Germinal center (tissue), 1 donor: ENCODE measurements around the gene ALOX5AP.
A peak's percentile ranks its signal among the peaks of the same experiment; 100 is the strongest.

ENCODE experiments used
- DNase-seq: peaks from one replicate; pipeline ENCODE4 v3.0.0; 2012; ENCODE audit warnings: mixed read lengths, low spot score

ALOX5AP gene

DNA sequence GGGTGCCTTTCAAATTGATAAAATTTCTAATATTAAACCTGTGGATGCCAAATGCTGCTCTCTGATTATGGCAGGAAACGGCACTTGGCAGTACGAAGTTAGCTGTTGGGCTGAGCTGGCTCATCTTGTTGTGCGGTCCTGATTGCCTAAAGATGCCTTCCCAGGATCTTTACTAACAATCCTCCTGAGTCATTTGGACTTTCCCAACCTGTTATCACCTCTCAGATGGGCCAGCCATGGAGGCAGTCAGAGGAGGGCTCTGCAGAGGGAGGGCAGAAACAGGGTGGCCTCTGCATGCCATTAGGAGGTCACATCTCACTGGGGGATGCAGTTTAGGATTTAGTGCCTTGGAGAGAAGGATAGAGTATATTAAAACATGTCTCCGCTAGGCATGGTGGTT lies 27.3 kb downstream of the ALOX5AP start:
- DNase-seq: no peak

DNA sequence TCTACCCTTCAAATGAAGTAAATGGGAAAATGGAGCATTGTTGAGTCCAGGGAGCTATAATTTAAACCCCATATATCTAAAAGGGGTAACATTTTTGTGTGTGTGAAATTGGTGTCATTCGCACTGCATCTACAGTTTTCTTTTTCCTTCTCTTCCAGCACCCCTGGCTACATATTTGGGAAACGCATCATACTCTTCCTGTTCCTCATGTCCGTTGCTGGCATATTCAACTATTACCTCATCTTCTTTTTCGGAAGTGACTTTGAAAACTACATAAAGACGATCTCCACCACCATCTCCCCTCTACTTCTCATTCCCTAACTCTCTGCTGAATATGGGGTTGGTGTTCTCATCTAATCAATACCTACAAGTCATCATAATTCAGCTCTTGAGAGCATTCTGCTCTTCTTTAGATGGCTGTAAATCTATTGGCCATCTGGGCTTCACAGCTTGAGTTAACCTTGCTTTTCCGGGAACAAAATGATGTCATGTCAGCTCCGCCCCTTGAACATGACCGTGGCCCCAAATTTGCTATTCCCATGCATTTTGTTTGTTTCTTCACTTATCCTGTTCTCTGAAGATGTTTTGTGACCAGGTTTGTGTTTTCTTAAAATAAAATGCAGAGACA lies 28.6 kb downstream of the ALOX5AP start:
- DNase-seq: no peak

DNA sequence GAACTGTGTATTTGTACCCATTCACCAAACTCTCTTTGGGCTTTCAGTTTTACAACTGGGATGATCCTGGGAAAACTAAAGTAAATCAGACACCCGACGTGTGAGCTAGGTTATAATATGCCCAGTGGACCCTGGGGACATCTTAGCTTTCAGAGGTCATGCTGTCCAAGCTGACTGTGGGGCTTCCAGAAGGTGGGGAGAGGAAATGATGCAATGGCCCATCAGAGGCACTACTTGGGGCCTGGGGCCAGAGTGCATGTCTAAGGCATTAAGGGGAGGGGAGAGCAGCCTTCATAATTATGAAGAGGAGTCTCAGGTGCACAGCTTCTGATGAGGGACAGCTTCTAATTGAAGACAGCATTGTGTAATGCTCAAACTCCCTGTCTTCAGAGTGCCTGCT lies 30.9 kb downstream of the ALOX5AP start:
- DNase-seq: no peak

DNA sequence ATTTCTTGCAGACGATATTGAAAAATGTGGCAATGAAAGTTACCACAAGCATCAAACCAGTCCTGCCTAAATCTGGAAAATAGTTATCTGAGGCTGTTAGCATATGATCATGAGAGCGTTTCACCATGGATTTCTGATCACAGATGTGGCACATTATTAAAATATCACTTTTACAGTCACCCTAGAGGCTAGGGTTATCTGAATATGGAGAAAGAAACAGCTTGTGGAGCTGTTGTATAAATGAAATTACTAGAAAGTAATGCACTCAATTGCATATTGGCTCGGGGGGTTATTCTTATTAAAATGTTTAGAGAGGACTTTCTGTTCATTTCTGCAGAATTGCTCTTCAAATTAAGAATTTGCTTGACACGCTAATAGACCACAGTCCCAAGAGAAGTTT lies 35.6 kb downstream of the ALOX5AP start:
- DNase-seq: no peak

DNA sequence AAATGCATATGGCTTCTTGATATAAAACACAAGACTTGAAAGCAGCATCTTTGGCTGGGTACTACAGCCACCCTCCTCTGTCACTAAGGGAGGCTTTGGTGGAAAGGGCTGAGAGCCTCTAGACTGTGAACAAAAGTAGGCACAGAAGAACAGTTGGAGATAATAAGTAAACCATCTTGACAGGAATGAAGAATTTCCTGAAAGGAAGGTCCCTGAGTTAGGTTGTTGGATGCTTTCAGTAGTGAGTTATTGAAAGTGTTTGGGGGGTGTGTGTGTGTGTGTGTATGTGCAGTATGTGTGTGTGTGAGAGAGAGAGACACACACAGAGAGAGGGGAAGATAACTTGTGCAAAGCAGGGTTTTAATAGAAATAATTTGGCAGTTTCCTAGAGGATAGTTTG lies 38.2 kb downstream of the ALOX5AP start:
- DNase-seq: no peak

DNA sequence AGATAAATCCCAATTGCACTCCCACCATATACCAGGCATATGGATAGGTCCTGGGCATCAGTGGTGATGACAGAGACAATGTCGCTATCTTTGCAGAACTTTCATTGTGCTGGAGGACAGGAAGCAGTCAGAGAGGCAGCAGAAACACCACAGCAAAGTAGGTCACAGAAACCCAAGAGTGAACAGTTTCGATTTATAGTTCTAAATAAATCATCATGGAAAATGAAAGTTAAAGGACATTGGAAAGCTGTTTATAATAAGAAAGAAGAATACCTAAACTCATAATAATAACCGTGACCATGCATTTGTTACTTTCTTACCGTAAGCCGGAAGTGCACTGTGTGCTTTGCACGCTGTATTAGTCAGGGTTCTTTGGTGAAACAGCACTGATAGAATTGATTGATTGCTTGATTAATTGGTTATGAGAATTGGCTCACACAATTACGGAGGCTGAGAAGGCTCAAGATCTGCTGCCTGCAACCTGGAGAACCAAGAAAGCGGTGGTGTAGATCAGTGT lies 38.9 kb downstream of the ALOX5AP start:
- no peak for DNase-seq

DNA sequence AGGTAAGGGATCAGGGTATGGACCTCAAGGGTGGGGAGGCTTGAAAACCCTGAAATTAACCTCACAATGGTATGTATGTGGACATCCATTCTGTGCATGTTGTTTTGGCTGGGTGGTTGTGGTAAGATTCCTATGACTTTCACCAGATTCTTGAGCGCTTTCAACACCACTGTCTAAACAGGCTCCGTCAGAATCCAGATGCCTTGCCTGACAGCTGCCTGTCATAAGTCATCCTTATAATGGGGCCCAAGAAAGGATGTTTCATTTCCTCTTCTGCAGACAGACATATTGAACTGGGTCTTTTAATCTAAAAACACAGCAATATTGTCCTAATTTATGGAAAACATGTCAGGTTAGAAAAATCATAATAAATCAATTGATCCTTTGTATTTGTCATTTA lies 41.3 kb downstream of the ALOX5AP start:
- DNase-seq: no peak

DNA sequence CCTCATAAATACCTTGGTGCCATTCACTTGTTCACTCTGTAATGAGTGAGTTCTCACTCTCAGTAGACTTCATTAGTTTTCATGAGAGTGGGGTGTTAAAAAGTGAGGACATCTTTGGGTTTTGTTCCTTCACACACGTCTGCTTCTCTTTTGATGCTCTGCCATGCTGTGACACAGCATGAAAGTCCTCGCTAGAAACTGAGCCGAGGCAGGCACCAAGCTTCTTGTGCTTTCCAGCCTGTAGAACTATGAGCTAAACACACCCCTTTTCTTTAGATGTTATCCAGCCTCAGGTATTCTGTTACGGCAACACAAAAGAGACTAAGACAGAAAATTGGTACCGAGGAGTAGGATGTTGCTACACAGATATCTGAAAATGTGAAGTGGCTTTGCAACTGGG lies 43.7 kb downstream of the ALOX5AP start:
- no peak for DNase-seq

DNA sequence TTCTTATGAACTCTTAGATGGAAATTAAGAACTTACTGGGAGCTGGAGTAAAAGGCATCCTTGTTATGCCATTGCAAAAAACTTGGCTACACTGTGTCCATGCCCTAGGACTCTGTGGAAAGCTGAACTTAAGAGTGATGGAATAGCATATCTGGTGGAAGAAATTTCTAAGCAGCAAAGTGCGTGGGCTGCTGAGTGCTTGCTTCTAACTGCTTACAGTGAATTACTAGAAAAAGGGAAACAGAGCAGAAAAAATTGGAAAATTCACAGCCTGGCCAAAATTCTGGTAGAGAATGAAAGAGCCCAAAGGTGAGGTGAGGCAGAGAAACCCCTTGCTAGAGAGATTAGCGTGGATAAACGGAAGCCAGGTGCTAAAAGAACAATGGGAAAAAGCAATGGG lies 44.3 kb downstream of the ALOX5AP start:
- DNase-seq: no peak

DNA sequence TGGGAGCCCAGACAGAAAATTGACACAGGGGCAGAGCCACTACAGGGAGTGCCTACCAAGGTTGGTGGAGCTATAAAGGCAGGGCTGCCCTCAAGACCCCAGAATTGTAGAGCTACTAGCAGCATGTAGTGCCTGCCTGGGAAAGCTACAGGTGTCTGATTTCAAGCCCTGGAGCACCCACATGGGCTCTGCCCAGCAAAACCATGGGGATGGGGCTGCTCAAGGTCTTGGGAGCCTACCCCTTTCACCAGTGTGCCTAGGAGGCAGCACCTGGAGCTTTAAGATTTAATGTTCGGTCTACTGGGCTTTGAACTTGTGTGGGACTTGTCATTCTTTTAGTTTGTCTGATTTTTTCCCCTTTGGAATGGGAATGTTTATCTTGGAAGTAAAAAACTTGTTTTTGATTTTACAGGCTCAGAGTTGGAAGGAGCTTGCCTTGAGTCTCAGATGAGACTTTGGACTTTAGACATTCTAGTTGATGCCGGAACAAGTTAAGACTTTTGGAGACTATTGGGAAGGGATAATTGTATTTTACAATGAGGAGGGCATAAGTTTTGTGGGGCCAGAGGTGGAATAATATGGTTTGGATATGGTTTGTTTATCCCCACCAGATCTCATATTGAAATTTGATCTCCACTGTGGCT lies 45.1 kb downstream of the ALOX5AP start:
- DNase-seq: no peak

DNA sequence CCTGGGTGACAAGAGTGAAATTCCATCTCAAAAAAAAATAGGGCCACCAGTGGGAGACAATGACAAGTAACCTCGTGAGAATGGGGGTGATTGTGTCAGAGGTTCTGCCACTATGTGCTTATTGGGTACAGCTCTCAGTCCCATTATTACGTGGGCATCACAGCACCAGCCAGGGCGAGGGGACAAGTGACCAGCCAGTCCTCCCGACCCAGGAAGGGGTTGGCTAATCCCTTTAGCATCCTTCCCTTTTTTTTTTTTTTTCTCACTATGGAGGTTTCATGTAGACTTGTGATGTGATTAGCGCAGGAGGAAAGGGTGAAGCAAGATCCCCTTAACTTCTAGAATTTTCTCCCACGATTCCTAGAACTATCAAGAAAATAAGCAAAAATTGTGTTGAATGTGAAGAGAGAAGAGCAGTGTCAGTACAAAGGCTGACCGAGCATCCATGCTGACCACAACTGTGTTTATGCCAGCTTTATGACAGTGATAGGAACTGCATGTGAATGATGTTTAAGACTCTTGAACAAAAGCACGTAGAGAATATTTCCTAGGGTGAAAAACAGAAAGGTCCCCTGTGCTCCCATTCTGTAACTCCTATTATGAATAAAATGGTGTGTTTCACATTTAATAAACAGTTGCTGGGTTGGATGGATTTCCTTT lies 50.0 kb downstream of the ALOX5AP start:
- DNase-seq: no peak

DNA sequence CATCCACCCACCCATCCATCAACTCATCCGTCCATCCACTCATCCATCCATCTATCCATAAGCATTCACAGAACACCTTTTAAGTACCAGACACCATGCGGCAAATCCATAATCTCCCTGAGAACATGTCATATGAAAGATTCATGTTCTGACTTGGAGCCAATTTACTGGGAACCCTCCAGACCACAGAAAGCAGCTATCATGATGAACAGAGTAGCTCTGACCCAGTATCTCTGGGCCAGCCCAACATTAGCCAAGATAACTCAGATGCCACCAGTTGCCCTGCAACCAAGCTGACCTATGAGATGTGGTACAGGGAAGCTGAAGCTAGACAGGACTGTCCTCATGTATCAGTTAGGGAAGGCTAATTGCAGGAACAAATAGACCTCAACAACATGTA lies 51.3 kb downstream of the ALOX5AP start:
- no peak for DNase-seq

DNA sequence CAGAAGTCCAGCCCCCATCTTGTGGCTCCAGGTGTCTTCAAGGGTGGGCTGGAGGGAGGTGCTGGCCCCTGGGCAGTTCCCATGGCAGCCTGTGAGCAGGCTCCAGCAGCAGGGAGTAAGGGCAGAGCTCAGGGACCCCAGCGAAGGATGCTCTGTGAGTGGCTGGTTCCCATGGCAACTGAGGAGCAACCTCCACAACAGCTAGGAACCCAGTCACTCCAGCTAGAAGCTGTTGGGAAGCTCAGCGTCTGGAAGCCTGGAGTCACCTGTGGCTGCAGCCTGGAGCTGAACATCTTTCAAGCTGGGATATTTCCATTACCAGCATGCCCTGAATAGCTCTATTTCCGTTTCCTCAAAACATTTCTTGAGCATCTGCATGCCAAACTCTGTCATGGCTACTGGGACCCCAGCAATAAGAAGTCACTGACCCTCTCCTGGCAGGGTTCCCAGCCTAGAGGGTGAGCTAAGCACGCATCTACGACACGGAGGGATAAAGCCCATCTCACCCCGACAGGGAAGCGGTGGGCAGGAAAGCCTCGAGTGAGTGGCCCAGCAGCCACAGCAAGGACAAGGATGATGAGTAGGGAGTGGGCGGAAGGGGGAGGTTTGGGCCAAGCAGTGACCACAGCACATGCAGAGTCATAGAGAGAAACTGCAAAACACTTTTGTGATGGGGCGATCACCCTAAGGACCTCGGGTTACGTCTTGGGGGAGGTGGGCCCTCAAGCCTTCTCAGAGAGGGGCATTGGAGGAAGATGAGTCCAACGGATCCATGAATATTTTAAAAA lies 52.6 kb downstream of the ALOX5AP start:
- no peak for DNase-seq

DNA sequence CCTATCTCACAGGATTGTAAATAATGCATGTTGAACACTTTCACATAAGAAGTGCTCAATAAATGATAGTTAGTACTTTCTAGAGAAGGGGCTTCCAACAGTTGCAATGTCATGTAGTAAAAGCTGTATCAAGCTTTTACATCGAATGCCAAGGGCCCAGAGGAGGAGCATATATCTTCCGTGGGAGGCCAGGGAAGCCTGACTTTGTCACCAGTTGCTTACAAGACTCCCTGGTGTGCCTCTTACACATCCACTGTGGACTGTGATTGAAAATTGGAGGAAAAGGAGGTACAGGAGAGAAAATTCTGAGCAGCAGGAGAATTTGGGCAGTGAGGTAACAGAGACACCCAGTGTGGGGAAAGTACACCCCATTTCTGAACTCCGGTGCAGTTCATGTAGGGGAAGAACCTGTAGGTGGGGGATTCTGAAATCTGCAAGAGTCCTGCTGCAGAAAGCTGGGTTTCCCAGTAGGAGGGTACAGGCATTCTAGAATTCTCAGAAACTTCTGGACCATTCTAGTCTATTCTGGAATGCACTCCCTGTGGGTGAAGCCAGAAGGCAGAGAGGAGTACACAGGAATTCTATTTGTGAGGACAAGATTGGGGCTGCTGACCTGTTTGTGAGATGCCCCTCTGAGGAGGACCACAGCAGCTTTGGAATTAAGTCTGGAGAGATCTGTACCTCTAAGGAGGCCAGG lies 54.0 kb downstream of the ALOX5AP start:
- DNase-seq: no peak

DNA sequence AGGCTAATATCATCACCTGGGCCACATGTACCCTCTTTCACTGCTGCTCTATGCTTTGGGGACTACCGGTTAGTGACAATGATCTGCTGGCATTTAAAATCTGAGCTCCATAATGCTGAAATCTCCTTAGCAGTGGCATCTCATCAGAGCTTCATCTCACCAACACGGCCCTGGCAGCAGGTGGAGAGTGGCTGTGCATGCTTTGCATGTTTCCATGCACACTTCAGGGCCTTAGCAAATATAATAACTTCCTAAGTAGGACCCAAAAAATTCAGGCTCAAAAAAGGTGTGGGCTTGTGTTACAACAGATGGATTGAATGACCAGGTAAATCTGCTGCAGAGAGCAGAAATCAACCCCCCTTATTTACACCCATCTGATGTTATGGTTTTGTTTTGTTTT lies 55.2 kb downstream of the ALOX5AP start:
- no peak for DNase-seq

DNA sequence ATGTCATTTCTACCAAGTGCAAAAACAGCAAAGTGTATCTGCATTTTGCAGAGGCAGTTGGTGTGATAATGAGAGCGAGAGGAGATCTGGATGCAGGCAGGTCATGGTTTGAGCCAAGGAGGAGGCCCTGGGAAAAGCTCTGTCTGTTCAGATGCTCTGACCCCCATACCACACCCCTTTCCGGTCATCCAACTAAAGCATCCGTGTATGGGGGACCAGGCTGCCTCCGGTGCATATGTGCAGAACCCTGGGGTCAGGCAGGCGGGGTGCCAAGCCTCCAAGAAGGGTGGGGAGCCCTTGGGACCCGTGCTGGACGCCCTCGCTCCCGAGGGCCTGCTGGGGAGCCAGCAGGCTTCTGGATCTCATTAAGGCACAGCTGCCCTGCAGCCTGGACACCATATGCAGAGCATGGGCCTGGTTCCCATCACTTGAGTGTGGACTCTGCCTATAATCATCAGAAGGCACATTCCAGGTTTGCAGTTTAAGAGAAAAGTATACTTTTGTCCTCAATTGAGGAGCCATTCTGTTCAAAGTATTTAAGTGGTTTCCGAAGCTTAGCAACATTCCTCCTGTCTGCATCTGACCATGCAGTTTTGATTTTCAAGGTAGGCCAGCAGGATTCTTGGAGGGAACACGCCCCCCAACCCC lies 56.1 kb downstream of the ALOX5AP start:
- DNase-seq: no peak

DNA sequence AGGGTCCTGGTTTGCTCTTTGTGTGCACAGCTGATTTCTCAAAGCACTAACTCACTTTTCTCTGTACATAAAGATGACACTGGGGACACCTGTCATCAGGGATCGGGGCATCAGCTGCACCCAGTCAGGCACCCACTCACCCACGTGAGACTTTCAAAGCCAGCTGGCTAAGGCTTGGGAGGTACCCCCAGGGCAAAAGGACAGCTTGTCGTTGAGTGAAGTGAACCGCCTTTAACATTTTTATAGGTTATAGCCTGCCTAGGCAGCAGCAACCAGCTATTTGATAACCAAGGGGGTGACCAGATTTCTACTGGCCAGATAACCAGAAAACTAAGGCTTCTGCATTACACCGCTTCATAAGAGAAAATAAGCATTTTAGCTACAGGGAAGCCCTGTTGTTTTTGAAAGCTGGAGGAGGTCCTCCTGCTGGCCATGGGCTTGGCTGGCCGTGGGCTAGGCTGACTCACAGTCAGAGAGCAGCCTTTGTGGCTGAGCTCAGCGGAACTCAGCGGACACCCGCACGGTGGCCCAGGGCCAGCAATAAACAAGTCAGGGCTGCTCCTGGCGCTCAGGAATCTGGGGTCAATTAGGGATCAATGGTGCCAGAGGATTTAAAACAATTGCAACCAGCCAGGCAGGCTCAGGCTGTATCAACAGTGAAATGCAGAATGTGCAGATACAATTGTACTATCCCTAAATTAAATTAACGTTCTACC lies 57.1 kb downstream of the ALOX5AP start:
- no peak for DNase-seq

DNA sequence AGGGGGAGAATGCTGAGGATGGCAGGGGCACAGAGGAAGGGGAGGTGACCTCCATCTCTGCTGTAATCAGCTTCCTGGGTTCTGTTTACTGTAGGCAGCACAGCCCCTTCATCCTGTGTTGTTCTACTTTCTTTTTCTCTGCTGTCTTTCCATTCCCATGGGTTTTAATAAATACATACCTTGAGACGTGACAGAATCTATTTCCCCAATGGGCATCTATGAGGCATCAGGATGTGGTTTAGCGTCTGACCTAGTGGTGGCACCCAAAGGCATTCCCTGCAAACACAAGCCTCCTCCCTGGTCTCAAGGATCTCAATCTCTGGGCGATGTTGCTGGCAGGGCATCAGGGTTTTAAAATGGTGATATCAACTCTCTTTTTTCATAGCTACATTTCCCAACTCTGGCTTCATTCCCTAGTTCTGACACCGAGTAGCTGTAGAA lies 60.8 kb downstream of the ALOX5AP start:
- DNase-seq: peak; percentile 30

DNA sequence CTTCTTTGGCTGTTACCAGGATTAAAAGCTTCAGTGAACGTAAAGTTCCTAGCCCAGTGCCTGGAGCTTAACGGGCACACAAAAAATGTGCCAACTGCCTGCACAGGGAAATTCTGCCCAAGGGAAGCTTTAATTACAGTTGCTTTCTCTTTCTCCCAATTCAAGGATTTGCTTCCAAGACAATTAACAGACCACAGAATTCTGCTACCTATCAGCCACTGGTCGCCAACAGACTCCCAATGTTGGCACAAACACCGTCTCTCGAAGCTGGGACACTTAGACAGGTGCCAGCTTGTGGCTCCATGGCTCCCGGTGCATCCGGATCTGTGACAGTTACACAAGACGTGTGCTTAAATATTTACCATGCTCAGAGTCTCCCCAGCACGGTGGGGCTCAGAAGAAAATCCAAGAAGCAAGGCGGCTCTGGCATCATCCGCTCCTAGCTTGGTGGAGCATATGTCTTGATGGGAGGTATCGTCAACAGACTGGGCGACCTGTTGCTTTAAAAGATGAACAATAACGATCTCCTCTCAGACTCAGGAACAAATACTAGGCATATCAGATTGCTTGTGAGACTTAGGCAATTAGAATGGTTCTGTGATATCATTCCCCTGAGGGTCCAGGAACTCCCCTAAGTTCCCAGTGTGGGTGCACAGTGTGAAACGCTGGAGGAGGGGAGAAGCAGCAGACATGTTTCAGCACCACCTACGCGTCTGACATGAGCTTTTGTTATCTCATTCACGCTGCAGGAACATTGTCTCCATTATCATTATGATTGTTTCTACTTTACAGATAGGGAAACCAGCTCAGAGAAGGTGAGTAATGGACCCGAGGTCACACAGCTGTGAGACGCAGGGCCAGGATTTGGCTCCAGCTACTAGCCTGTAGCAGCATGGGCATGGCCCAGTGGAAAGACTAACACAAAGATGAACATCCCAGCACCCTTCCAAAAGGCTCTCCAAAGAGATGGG lies 61.6 kb downstream of the ALOX5AP start:
- DNase-seq: no peak
